ENCODE results near the gene STRN3.
A peak's percentile ranks its signal among the peaks of the same experiment; 100 is the strongest.

STRN3 gene

GRCh38 chr14:31024577-31025366 lies 1.4 kb downstream of the STRN3 start:
- peak overlapping the region; percentile 99 to 100 for H3K27ac ChIP-seq
- no peak for DNase-seq (ENCODE audit: low spot score)
- peak overlapping the region; percentile 91 for H3K4me3 ChIP-seq
- TF ChIP-seq, protein P1, sequence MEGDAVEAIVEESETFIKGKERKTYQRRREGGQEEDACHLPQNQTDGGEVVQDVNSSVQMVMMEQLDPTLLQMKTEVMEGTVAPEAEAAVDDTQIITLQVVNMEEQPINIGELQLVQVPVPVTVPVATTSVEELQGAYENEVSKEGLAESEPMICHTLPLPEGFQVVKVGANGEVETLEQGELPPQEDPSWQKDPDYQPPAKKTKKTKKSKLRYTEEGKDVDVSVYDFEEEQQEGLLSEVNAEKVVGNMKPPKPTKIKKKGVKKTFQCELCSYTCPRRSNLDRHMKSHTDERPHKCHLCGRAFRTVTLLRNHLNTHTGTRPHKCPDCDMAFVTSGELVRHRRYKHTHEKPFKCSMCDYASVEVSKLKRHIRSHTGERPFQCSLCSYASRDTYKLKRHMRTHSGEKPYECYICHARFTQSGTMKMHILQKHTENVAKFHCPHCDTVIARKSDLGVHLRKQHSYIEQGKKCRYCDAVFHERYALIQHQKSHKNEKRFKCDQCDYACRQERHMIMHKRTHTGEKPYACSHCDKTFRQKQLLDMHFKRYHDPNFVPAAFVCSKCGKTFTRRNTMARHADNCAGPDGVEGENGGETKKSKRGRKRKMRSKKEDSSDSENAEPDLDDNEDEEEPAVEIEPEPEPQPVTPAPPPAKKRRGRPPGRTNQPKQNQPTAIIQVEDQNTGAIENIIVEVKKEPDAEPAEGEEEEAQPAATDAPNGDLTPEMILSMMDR (IDR thresholded peaks at IDR 0.05) = no peak

DNA sequence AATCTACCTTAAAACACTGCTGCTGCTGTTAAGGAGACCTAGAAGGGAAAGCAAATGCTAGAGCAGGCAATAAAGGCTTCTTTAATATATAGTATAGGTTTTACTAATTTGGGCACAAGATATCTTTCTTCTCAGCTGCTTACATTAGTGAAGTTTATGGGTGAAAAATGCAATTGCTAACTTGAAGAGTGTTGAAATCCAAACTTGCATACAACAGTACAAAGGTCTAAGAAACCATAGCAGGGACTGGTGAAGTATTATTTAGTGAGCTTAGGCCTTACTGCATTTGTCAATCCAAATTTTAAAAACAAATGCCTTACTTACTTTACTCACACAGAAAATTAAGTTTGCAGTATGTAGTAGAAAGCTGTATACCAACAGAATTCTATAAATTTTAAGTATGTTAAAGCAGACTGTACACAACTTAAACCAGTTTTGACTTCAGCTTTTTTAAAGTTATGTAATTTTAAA lies 2.1 kb downstream of the STRN3 start:
- Histone ChIP-seq H3K27ac (no peak overlapping the region), H3K4me3 (peak overlapping the region; percentile 91)
- TF ChIP-seq, protein P1 (IDR thresholded peaks at IDR 0.05) = no peak
- DNase-seq (ENCODE audit: low spot score) = no peak

GRCh38 chr14:31022386-31022785 lies 3.8 kb downstream of the STRN3 start:
- H3K27ac ChIP-seq = no peak overlapping the region
- no peak overlapping the region for H3K4me3 ChIP-seq
- no peak for DNase-seq (ENCODE audit: low spot score)
- TF ChIP-seq, protein P1 (IDR thresholded peaks at IDR 0.05) = no peak

- H3K27ac ChIP-seq = no peak overlapping the region
- no peak for DNase-seq (ENCODE audit: low spot score)
- no peak overlapping the region for H3K4me3 ChIP-seq
- TF ChIP-seq, protein P1 (IDR thresholded peaks at IDR 0.05) = no peak
These were observed 4.6 kb downstream of the STRN3 start for GRCh38 chr14:31021576-31021949.

- TF ChIP-seq, protein P1 (IDR thresholded peaks at IDR 0.05) = no peak
- H3K27ac ChIP-seq = no peak overlapping the region
- no peak for DNase-seq (ENCODE audit: low spot score)
- no peak overlapping the region for H3K4me3 ChIP-seq
These were observed 5.2 kb downstream of the STRN3 start for GRCh38 chr14:31020834-31021575.

- Histone ChIP-seq H3K4me3 (no peak overlapping the region), H3K27ac (no peak overlapping the region)
- TF ChIP-seq, protein P1 (IDR thresholded peaks at IDR 0.05) = no peak
- no peak for DNase-seq (ENCODE audit: low spot score)
These were observed 8.0 kb downstream of the STRN3 start for GRCh38 chr14:31018057-31018645.

Measured in coronary artery (tissue), 2 donors.